ENCODE results near the gene GABRG3.

DNA sequence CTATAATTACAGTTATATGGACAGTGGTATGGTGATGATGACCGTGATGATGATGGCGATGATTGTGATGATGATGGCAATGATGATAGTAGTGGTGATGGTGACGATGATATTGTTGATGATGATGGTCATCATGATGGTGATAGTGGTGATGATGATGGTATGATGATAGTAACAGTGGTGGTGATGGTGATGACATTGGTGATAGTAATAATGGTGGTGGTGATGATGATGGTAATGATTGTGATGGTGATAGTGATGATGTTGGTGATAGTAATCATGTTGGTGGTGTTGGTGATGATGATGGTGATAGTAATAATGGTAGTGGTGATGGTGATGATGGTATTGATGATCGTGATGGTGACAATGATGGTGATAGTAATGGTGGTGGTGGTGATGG, 504.4 kb downstream of the GABRG3 start:
- TF ChIP-seq, protein P1, sequence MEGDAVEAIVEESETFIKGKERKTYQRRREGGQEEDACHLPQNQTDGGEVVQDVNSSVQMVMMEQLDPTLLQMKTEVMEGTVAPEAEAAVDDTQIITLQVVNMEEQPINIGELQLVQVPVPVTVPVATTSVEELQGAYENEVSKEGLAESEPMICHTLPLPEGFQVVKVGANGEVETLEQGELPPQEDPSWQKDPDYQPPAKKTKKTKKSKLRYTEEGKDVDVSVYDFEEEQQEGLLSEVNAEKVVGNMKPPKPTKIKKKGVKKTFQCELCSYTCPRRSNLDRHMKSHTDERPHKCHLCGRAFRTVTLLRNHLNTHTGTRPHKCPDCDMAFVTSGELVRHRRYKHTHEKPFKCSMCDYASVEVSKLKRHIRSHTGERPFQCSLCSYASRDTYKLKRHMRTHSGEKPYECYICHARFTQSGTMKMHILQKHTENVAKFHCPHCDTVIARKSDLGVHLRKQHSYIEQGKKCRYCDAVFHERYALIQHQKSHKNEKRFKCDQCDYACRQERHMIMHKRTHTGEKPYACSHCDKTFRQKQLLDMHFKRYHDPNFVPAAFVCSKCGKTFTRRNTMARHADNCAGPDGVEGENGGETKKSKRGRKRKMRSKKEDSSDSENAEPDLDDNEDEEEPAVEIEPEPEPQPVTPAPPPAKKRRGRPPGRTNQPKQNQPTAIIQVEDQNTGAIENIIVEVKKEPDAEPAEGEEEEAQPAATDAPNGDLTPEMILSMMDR (IDR thresholded peaks at IDR 0.05) = no peak
- TF ChIP-seq POLR2AphosphoS5 (IDR thresholded peaks at IDR 0.05) (no peak), POLR2A (IDR thresholded peaks at IDR 0.05) (no peak)

All from breast epithelium (tissue), 3 donors.